Central memory CD8-positive, alpha-beta T cell (primary cell): ENCODE data around the gene SIVA1.

Experiments
- ATAC-seq: fragments of 150-1000 bp; cut with Tn5 transposase; replicated peaks from 2 replicates; pipeline ENCODE4 v1.10.0; 2022; ENCODE audit warnings: mild to moderate bottlenecking, moderate FRiP score, moderate number of reproducible peaks; ENCODE audit not compliant: poor library complexity, severe bottlenecking; ENCODE audit errors: extremely low read depth
- DNase-seq, 2 donors: peaks; one replicate each; pipeline ENCODE4 v3.0.0; 2021; ENCODE audit warnings: low spot score in 2 of 2
- H3K27ac Mint-ChIP-seq: one replicate; pipeline ENCODE4 v1.8.0; 2022; ENCODE audit warnings: low read depth, mild to moderate bottlenecking, moderate library complexity, mixed read lengths
- H3K27me3 Mint-ChIP-seq: one replicate; pipeline ENCODE4 v1.8.0; 2022; ENCODE audit warnings: mixed read lengths
- H3K36me3 Mint-ChIP-seq: one replicate; pipeline ENCODE4 v1.8.0; 2022; ENCODE audit warnings: mild to moderate bottlenecking, moderate library complexity, mixed read lengths; ENCODE audit not compliant: insufficient read depth
- H3K4me1 Mint-ChIP-seq: one replicate; pipeline ENCODE4 v1.8.0; 2022; ENCODE audit warnings: mixed read lengths
- H3K4me3 Mint-ChIP-seq: one replicate; pipeline ENCODE4 v1.8.0; 2022; ENCODE audit warnings: mild to moderate bottlenecking, moderate library complexity, mixed read lengths
- H3K9me3 Mint-ChIP-seq: one replicate; pipeline ENCODE4 v1.8.0; 2022; ENCODE audit warnings: mixed read lengths

SIVA1 gene

GRCh38 chr14:104767634-104767918 lies 14.6 kb downstream of the SIVA1 start:
- Mint-ChIP-seq H3K9me3 (no peaks in the 10 kb centered on the region), H3K27me3 (no peaks in the 10 kb centered on the region), H3K4me3 (no peak overlapping the region), H3K4me1 (no peaks in the 10 kb centered on the region), H3K36me3 (peaks cover 7% of the 10 kb centered on the region), H3K27ac (no peak overlapping the region)
- no peak for DNase-seq
- ATAC-seq = no peak

- H3K4me3 Mint-ChIP-seq = no peak overlapping the region
- peaks cover 14% of the 10 kb centered on the region for H3K36me3 Mint-ChIP-seq
- no peak overlapping the region for H3K27ac Mint-ChIP-seq
- no peaks in the 10 kb centered on the region for H3K27me3 Mint-ChIP-seq
- H3K4me1 Mint-ChIP-seq = no peaks in the 10 kb centered on the region
- ATAC-seq (peak; percentile 90), DNase-seq (peak; percentile 84 to 97)
- H3K9me3 Mint-ChIP-seq = no peaks in the 10 kb centered on the region
These were observed 15.7 kb downstream of the SIVA1 start for GRCh38 chr14:104768437-104769323.

- ATAC-seq (no peak), DNase-seq (no peak)
- no peaks in the 10 kb centered on the region for H3K9me3 Mint-ChIP-seq
- no peaks in the 10 kb centered on the region for H3K27me3 Mint-ChIP-seq
- H3K27ac Mint-ChIP-seq = peak overlapping the region; percentile 22
- peaks cover 14% of the 10 kb centered on the region for H3K36me3 Mint-ChIP-seq
- no peaks in the 10 kb centered on the region for H3K4me1 Mint-ChIP-seq
- no peak overlapping the region for H3K4me3 Mint-ChIP-seq
These were observed 16.6 kb downstream of the SIVA1 start for GRCh38 chr14:104769324-104770071.

- H3K36me3 Mint-ChIP-seq = peaks cover 14% of the 10 kb centered on the region
- H3K27me3 Mint-ChIP-seq = no peaks in the 10 kb centered on the region
- DNase-seq = no peak
- H3K4me1 Mint-ChIP-seq = no peaks in the 10 kb centered on the region
- no peak overlapping the region for H3K4me3 Mint-ChIP-seq
- no peak for ATAC-seq
- H3K9me3 Mint-ChIP-seq = no peaks in the 10 kb centered on the region
- peak overlapping the region; percentile 22 for H3K27ac Mint-ChIP-seq
These were observed 17.2 kb downstream of the SIVA1 start for GRCh38 chr14:104770072-104770579.

GRCh38 chr14:104770851-104771272 lies 17.9 kb downstream of the SIVA1 start:
- no peak overlapping the region for H3K27ac Mint-ChIP-seq
- no peak for ATAC-seq
- H3K36me3 Mint-ChIP-seq = peaks cover 14% of the 10 kb centered on the region
- no peak overlapping the region for H3K4me3 Mint-ChIP-seq
- DNase-seq = no peak
- H3K9me3 Mint-ChIP-seq = no peaks in the 10 kb centered on the region
- no peaks in the 10 kb centered on the region for H3K4me1 Mint-ChIP-seq
- H3K27me3 Mint-ChIP-seq = no peaks in the 10 kb centered on the region

- H3K27me3 Mint-ChIP-seq = no peaks in the 10 kb centered on the region
- no peak for DNase-seq
- H3K4me3 Mint-ChIP-seq = no peak overlapping the region
- no peak for ATAC-seq
- H3K36me3 Mint-ChIP-seq = peaks cover 14% of the 10 kb centered on the region
- no peak overlapping the region for H3K27ac Mint-ChIP-seq
- no peaks in the 10 kb centered on the region for H3K9me3 Mint-ChIP-seq
- H3K4me1 Mint-ChIP-seq = no peaks in the 10 kb centered on the region
These were observed 18.4 kb downstream of the SIVA1 start for GRCh38 chr14:104771374-104771773.

- no peak overlapping the region for H3K4me3 Mint-ChIP-seq
These were observed 19.2 kb downstream of the SIVA1 start for GRCh38 chr14:104771918-104772706.

GRCh38 chr14:104772707-104773504 lies 20.0 kb downstream of the SIVA1 start:
- DNase-seq (no peak), ATAC-seq (no peak)
- Mint-ChIP-seq H3K27ac (no peak overlapping the region), H3K36me3 (peaks cover 14% of the 10 kb centered on the region), H3K27me3 (no peaks in the 10 kb centered on the region), H3K4me3 (no peak overlapping the region), H3K9me3 (no peaks in the 10 kb centered on the region), H3K4me1 (no peaks in the 10 kb centered on the region)

More at GRCh38 chr14:104771918-104772706, 19.2 kb downstream of the SIVA1 start:
- Mint-ChIP-seq H3K36me3 (peaks cover 14% of the 10 kb centered on the region), H3K4me1 (no peaks in the 10 kb centered on the region), H3K27ac (no peak overlapping the region), H3K27me3 (no peaks in the 10 kb centered on the region), H3K9me3 (no peaks in the 10 kb centered on the region)
- DNase-seq = no peak
- no peak for ATAC-seq

- no peaks in the 10 kb centered on the region for H3K9me3 Mint-ChIP-seq
- DNase-seq (no peak), ATAC-seq (no peak)
- H3K4me1 Mint-ChIP-seq = no peaks in the 10 kb centered on the region
- peaks cover 14% of the 10 kb centered on the region for H3K36me3 Mint-ChIP-seq
- H3K4me3 Mint-ChIP-seq = no peak overlapping the region
- no peak overlapping the region for H3K27ac Mint-ChIP-seq
- H3K27me3 Mint-ChIP-seq = no peaks in the 10 kb centered on the region
These were observed 20.8 kb downstream of the SIVA1 start for GRCh38 chr14:104773505-104774452.

GRCh38 chr14:104774453-104775072 lies 21.6 kb downstream of the SIVA1 start:
- Mint-ChIP-seq H3K9me3 (no peaks in the 10 kb centered on the region), H3K36me3 (peaks cover 15% of the 10 kb centered on the region), H3K4me3 (no peak overlapping the region), H3K27me3 (no peaks in the 10 kb centered on the region), H3K4me1 (no peaks in the 10 kb centered on the region), H3K27ac (no peak overlapping the region)
- ATAC-seq = no peak
- DNase-seq = no peak

- H3K27ac Mint-ChIP-seq = no peak overlapping the region
- DNase-seq (no peak), ATAC-seq (no peak)
- H3K9me3 Mint-ChIP-seq = no peaks in the 10 kb centered on the region
- no peaks in the 10 kb centered on the region for H3K27me3 Mint-ChIP-seq
- no peaks in the 10 kb centered on the region for H3K4me1 Mint-ChIP-seq
- peaks cover 17% of the 10 kb centered on the region for H3K36me3 Mint-ChIP-seq
- no peak overlapping the region for H3K4me3 Mint-ChIP-seq
These were observed 22.1 kb downstream of the SIVA1 start for GRCh38 chr14:104775073-104775489.
